Rectal smooth muscle tissue (tissue), 1 donor: Measurements from ENCODE around the gene TRAF7.

ENCODE experiments used
- H3K27ac ChIP-seq: one replicate; pipeline ENCODE4 v1.7.0; 2013; ENCODE audit warnings: low read depth, low read length, inconsistent platforms
- H3K27me3 ChIP-seq: one replicate; pipeline ENCODE4 v1.7.0; 2013; ENCODE audit warnings: low read length; ENCODE audit not compliant: control insufficient read depth, insufficient read depth
- H3K36me3 ChIP-seq: one replicate; pipeline ENCODE4 v1.7.0; 2013; ENCODE audit warnings: low read length; ENCODE audit not compliant: control insufficient read depth, insufficient read depth
- H3K4me1 ChIP-seq: one replicate; pipeline ENCODE4 v1.7.0; 2013; ENCODE audit warnings: low read length; ENCODE audit not compliant: control insufficient read depth, insufficient read depth
- H3K4me3 ChIP-seq: one replicate; pipeline ENCODE4 v1.7.0; 2013; ENCODE audit warnings: low read length
- H3K9ac ChIP-seq: one replicate; pipeline ENCODE4 v1.7.0; 2013; ENCODE audit warnings: low read length

TRAF7 gene

DNA sequence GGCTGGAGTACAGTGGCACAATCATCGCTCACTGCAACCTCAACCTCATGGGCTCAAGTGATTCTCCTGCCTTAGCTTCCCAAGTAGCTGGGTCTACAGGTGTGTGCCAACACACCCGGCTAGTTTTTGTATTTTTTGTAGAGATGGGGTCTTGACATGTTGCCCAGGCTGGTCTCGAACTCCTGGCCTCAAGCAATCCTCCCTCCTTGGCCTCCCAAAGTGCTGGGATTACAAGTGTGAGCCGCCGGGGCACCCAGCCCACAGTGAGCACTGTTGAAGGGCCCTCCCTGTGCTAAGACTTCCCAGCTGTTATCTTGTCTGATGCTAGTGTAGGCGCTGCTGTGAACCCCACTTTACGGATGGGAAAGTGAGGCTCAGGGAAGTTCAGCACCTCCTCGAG, 32.8 kb downstream of the TRAF7 start:
- Histone ChIP-seq H3K4me1 (no peaks in the 10 kb centered on the region), H3K9ac (no peak overlapping the region), H3K4me3 (no peak overlapping the region), H3K36me3 (no peaks in the 10 kb centered on the region), H3K27me3 (peaks cover 1% of the 10 kb centered on the region), H3K27ac (no peak overlapping the region)

- peaks cover 9% of the 10 kb centered on the region for H3K27me3 ChIP-seq
- H3K4me3 ChIP-seq = no peak overlapping the region
- no peaks in the 10 kb centered on the region for H3K4me1 ChIP-seq
- no peaks in the 10 kb centered on the region for H3K36me3 ChIP-seq
- no peak overlapping the region for H3K9ac ChIP-seq
- H3K27ac ChIP-seq = no peak overlapping the region
These were observed 33.8 kb downstream of the TRAF7 start for GRCh38 chr16:2189252-2189893.

DNA sequence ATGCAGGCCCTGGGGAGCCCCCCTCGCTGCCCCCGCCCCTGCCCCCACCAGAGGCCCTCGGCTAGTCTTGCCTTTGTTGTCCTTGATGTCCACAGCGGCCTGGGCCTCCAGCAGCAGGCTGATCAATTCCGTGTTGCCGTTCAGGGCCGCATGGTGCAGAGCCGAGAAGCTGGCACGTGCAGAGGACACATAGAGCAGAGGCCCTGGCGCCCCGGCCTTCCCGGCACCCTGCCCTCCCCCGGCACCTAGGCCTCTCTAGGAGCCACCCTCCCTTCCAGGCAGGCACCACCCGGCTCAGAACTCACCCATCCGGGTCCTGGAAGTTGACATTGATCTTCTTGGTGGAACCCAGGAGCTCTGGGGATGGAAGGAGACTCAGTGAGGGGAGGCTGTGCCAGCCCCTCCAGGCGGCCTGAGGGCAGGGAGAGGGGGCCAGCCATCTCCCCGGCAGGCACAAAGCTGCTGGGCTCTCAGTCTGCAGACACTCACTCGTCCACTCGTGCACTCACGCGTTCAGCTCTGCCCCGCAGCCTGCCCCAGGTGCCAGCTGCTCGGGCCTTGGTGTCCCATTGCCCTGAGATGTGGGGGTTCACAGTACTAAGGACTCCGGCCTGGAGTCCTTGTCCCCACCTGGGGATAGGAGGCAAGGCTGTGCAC, 34.5 kb downstream of the TRAF7 start:
- Histone ChIP-seq H3K4me1 (no peaks in the 10 kb centered on the region), H3K4me3 (no peak overlapping the region), H3K27me3 (peaks cover 16% of the 10 kb centered on the region), H3K27ac (no peak overlapping the region), H3K9ac (no peak overlapping the region), H3K36me3 (no peaks in the 10 kb centered on the region)

DNA sequence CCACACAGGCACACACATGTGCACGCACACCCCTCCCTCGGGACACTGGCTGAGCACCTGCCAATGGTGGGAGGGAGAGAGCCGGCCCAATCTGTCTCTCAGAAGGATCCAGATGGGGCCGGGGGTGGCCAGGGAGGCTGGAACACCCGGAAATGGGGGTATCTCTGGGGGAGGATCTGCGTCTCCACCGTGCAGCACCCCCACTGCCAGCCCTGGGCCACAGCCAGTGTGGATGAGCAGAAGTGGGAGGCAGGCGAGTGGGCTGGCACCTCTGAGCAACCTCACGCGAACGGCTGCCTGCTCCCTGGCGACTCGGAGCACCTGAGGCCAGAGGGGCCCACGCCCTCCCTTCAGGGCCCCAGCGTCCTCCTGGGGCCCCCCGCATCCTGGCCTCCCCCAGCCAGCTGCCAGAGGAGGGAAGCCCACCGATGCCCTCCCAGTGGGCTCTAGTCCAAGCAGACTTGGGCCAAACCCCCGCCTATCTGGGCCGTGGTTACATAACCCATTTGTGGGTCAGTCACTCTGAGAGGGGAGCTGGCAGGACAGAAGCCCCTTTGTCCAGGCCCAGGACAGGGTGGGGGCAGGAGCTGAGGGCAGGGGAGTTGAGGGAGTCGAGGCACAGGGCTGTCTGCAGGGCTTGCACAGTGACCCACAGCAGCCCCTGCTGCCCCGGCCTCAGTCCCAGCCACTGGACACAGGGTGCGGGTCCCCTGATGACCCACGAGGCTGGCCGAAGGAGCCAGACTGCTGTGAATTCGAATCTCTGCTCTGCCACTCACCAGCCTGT, 35.3 kb downstream of the TRAF7 start:
- no peak overlapping the region for H3K9ac ChIP-seq
- H3K36me3 ChIP-seq = no peaks in the 10 kb centered on the region
- H3K27me3 ChIP-seq = peaks cover 22% of the 10 kb centered on the region
- no peak overlapping the region for H3K27ac ChIP-seq
- no peaks in the 10 kb centered on the region for H3K4me1 ChIP-seq
- no peak overlapping the region for H3K4me3 ChIP-seq

GRCh38 chr16:2191446-2191706, 35.8 kb downstream of the TRAF7 start:
- H3K4me3 ChIP-seq = no peak overlapping the region
- no peaks in the 10 kb centered on the region for H3K4me1 ChIP-seq
- peaks cover 22% of the 10 kb centered on the region for H3K27me3 ChIP-seq
- H3K27ac ChIP-seq = no peak overlapping the region
- no peaks in the 10 kb centered on the region for H3K36me3 ChIP-seq
- H3K9ac ChIP-seq = no peak overlapping the region

DNA sequence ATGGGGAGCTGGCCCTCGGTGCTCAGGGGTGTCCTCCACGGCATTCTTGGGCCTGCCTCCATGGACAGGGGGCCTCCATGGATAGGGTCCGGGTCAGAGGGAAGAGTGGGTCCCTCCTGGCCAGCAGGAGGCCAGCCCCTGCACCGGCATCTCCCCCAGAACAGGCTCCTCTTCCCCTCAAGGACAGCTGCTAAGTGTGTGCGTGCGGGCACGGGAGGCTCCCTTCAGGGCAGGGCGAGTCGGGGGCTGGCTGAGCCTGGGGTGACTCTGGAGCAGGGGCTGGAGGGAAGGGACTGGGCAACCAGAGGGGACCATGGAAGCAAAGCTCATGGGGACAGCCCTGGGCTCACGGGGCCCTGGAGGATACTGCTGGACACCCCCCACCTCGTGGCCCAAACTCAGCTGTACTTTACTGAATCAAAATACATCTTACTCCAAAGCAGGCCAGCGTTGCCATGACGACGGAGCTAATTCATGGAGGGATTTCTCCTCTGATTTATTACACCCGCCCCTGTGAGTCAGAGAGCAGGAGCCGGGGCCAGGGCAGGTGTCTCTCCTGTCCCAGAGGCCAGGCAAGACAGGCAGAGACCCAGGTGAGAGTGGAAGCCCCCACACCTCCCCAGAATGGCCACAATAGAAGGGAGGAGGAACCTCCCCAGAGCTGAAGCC, 38.7 kb downstream of the TRAF7 start:
- H3K4me3 ChIP-seq = no peak overlapping the region
- H3K9ac ChIP-seq = no peak overlapping the region
- H3K27ac ChIP-seq = no peak overlapping the region
- H3K36me3 ChIP-seq = no peaks in the 10 kb centered on the region
- H3K4me1 ChIP-seq = no peaks in the 10 kb centered on the region
- H3K27me3 ChIP-seq = peaks cover 28% of the 10 kb centered on the region

- H3K4me1 ChIP-seq = no peaks in the 10 kb centered on the region
- H3K9ac ChIP-seq = no peak overlapping the region
- no peaks in the 10 kb centered on the region for H3K36me3 ChIP-seq
- no peak overlapping the region for H3K4me3 ChIP-seq
- H3K27ac ChIP-seq = no peak overlapping the region
- peaks cover 28% of the 10 kb centered on the region for H3K27me3 ChIP-seq
These were observed 39.3 kb downstream of the TRAF7 start for GRCh38 chr16:2194852-2195321.

GRCh38 chr16:2195322-2196161, 40.0 kb downstream of the TRAF7 start:
- Histone ChIP-seq H3K4me1 (no peaks in the 10 kb centered on the region), H3K27me3 (peaks cover 28% of the 10 kb centered on the region), H3K36me3 (no peaks in the 10 kb centered on the region), H3K27ac (no peak overlapping the region), H3K4me3 (no peak overlapping the region), H3K9ac (no peak overlapping the region)

DNA sequence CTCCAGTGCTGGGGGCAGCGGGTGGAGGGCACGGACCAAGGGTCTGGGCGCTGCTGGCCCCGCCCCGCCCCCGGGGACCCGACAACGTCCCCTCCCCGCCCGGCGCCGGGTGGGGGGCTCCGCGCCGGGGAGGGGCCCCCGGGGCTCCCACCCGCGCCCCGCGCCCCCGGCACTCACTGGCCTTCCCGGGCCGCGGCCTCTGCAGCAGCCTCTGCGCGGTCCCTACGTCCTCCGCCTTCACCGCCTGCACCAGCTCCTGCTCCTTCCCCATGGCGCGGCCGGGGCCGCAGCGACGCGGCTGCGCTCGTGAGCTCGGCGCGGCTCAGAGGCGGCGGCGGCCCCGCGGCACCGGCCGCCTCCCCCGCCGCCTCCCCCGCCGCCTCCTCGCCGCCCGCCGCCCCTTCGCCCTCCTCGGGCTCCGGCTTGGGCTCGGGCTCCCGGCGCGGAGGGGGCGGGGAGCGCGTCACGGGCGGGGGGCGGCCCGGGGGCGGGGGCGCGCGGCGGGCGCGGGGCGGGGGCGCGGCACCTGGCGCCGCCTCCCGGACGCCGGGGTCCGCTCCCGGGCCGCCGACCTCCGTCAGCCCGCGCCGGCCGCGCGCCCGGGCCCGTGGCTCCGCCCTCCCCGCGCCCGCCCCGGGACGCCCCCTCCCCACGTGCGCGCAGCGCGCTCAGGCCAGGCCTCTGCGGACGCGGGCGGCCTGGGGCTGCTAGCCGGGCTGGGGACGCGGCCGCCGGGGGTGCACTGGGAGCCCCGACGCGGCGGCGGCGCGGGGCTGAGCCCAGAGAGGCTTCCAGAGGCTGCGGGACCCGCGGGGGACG, 40.8 kb downstream of the TRAF7 start, which contains the start of gene CASKIN1:
Gene CASKIN1 (minus strand): TSS at position 444 of the 819 bp plus-strand sequence. CDS start 173 bp downstream, at position 271.
- peak within 1 kb of the TSS; percentile 21 for H3K4me3 ChIP-seq
- H3K9ac ChIP-seq = no peak within 1 kb of the TSS
- H3K27me3 ChIP-seq = peaks cover 28% of the 10 kb centered on the region

GRCh38 chr16:2196981-2197511, 41.5 kb downstream of the TRAF7 start:
- Histone ChIP-seq H3K9ac (no peak overlapping the region), H3K27me3 (peaks cover 28% of the 10 kb centered on the region), H3K36me3 (no peaks in the 10 kb centered on the region), H3K4me3 (no peak overlapping the region), H3K27ac (no peak overlapping the region), H3K4me1 (no peaks in the 10 kb centered on the region)

More for the DNA sequence above, 40.8 kb downstream of the TRAF7 start, which contains the start of gene CASKIN1:
- Histone ChIP-seq H3K4me1 (no peaks in the 10 kb centered on the region), H3K27ac (no peak within 1 kb of the TSS), H3K36me3 (no peaks in the 10 kb centered on the region)

- H3K27ac ChIP-seq = no peak overlapping the region
- H3K27me3 ChIP-seq = peaks cover 28% of the 10 kb centered on the region
- no peaks in the 10 kb centered on the region for H3K36me3 ChIP-seq
- no peak overlapping the region for H3K9ac ChIP-seq
- no peaks in the 10 kb centered on the region for H3K4me1 ChIP-seq
- H3K4me3 ChIP-seq = no peak overlapping the region
These were observed 42.2 kb downstream of the TRAF7 start for GRCh38 chr16:2197765-2198164.
